ENCODE results near the gene SUMF1.
A peak's percentile ranks its signal among the peaks of the same experiment; 100 is the strongest.

SUMF1 gene

GRCh38 chr3:4411236-4411635, 55.8 kb downstream of the SUMF1 start:
- no peak for DNase-seq

GRCh38 chr3:4410606-4411005, 56.5 kb downstream of the SUMF1 start:
- no peak for DNase-seq

- no peak for DNase-seq
These were observed 57.0 kb downstream of the SUMF1 start for GRCh38 chr3:4409971-4410573.

- DNase-seq, result no peak
These were observed 57.7 kb downstream of the SUMF1 start for GRCh38 chr3:4409415-4409814.

- no peak for DNase-seq
These were observed 58.1 kb downstream of the SUMF1 start for GRCh38 chr3:4408958-4409357.

GRCh38 chr3:4407941-4408340, 59.1 kb downstream of the SUMF1 start:
- DNase-seq, result no peak

GRCh38 chr3:4406746-4407568, 60.1 kb downstream of the SUMF1 start:
- no peak for DNase-seq

GRCh38 chr3:4404881-4405280, 62.2 kb downstream of the SUMF1 start:
- DNase-seq, result no peak

- DNase-seq, result no peak
These were observed 65.6 kb downstream of the SUMF1 start for GRCh38 chr3:4401441-4401840.

GRCh38 chr3:4399476-4399875, 67.6 kb downstream of the SUMF1 start:
- no peak for DNase-seq

GRCh38 chr3:4398941-4399245, 68.2 kb downstream of the SUMF1 start:
- no peak for DNase-seq

- no peak for DNase-seq
These were observed 68.7 kb downstream of the SUMF1 start for GRCh38 chr3:4398120-4398940.

GRCh38 chr3:4397466-4397865, 69.6 kb downstream of the SUMF1 start:
- no peak for DNase-seq

GRCh38 chr3:4396542-4396941, 70.5 kb downstream of the SUMF1 start:
- DNase-seq, result no peak

- no peak for DNase-seq
These were observed 71.1 kb downstream of the SUMF1 start for GRCh38 chr3:4396006-4396405.

GRCh38 chr3:4395448-4395847, 71.6 kb downstream of the SUMF1 start:
- no peak for DNase-seq

GRCh38 chr3:4394567-4394966, 72.5 kb downstream of the SUMF1 start:
- no peak for DNase-seq

- DNase-seq, result peak; percentile 35
These were observed 73.0 kb downstream of the SUMF1 start for GRCh38 chr3:4394048-4394447.

GRCh38 chr3:4392992-4393391, 74.1 kb downstream of the SUMF1 start:
- DNase-seq, result no peak

- DNase-seq, result no peak
These were observed 79.6 kb downstream of the SUMF1 start for GRCh38 chr3:4387210-4388204.

- DNase-seq, result no peak
These were observed 81.9 kb downstream of the SUMF1 start for GRCh38 chr3:4385201-4385600.

- no peak for DNase-seq
These were observed 87.1 kb downstream of the SUMF1 start for GRCh38 chr3:4380013-4380412.

GRCh38 chr3:4376499-4376898, 90.6 kb downstream of the SUMF1 start:
- no peak for DNase-seq
